ENCODE data around the gene NAT14.

The NAT14 gene

DNA sequence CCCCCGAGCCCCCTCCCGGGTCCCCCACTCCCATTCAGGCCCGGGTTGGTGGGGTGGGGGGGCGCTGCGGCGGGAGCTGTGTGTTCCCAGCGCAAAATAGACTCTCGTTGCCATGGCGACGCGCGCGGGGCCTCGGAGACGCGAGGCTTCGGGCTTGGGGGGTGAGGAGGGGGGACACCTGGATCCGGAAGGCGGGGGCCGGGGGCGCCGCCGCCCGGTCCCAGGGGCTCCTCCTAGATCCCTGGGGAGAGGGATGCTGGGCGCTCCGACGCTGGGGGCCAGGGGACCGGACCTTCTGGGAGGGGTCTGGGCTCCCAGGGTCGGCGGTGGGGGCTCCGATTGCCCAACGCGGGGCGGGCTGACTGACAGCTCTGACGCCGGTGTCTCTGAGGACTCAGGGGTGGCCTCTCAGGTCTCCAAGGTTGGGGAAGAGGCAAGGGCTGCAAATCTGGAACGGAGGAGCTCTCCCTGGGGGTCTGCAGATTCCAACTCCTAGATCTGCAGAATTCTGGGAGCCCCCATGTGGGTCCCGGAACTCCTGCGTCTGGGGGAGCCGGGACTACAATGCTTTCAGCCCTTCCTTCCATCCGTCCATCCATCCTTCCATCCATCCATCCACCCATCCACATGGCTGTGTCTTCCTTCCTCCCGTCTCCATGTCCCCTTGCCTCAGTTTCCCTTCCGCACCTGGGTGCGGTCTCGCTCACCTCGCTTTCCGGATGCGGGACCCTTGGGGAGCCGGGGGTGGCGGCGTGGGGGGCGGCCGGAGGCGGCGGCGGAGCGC, 32.8 kb upstream of the NAT14 start:
- peak; percentile 36 for DNase-seq

DNA sequence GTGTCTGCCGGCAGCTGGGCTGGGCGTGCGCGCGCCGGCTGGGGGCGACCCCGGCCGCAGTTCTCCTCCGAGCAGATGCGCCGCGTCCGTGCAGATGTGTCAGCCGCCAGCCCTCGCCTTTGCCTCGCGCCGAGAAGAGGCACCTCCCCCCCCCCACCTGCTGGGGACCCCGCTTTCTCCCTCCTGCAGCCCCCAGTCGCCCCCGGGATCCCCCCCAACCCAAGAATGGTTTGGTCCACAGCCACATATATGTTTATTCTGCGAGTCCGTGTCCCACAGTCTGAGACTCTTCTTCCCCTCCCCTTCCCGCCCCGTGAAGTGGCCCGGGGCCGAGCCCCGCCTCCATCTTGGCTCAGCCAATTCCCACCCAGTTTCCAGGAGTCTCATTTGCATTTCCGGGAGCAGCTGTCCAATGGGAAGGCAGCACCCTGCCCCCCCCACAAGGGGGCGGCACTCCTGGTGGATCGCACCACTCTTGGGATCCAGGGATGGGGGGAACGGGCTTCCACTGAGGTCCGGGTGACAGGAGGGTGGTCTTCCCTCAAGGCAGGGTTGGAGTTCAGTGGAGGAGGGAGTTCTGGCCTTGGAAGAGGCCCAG, 32.1 kb upstream of the NAT14 start:
- peak; percentile 69 for DNase-seq

DNA sequence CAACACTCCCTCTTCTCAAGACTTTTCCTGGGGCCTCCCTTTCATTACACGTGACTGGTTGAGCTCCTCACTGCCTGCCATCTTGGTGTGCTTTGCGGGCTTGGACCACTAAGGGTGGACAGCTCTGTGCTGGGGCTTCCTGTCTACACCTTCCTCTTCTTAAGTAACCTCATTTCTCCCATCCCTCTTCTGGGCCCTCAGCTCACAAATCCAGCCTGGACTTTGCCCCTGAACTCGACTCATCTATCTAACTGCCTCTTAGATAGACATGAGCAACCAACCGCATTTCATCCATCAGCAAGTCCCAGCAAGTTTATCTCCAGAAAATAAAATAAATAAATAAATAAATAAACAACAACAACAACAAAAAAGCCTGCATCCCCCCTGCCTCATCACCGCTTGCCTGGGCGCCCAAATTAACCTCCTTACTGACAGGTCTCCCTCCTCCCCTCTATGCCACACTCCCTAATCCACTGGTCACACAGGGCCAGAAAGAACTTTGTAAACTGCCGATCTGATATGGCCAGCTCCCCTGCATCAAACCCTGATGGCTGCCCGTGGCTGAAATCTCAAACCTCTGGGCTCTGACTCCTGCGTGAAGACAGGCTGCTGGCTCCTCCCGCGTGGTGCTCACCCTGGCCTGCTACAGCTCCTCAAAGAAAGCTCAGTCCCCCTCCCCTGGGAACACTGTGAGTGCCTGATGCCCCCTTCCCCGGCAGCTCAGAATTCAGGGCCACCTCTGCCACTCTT, 31.3 kb upstream of the NAT14 start:
- no peak for DNase-seq

DNA sequence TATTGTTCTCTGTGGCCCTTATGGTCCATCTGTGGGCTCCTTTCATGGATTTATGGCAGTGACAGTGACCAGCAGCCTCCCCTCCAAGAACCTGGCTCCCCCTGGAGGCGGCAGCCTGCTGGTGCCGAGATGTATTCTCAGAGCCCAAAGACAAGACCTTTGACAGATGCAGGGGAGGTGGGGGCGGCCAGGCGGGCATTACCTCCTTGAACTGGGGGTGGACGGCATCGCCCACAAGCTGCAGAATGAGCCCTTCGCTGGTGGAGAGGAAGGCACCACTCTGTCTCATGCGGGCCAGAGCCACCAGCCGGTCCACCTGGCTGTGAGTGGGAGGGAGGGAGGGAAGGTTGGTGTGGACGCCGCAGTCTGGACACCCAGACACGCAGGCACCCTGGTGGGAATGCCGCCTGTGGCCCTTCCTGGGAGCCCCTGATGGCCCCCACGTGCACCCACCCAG, 30.2 kb upstream of the NAT14 start:
- DNase-seq, result no peak

DNA sequence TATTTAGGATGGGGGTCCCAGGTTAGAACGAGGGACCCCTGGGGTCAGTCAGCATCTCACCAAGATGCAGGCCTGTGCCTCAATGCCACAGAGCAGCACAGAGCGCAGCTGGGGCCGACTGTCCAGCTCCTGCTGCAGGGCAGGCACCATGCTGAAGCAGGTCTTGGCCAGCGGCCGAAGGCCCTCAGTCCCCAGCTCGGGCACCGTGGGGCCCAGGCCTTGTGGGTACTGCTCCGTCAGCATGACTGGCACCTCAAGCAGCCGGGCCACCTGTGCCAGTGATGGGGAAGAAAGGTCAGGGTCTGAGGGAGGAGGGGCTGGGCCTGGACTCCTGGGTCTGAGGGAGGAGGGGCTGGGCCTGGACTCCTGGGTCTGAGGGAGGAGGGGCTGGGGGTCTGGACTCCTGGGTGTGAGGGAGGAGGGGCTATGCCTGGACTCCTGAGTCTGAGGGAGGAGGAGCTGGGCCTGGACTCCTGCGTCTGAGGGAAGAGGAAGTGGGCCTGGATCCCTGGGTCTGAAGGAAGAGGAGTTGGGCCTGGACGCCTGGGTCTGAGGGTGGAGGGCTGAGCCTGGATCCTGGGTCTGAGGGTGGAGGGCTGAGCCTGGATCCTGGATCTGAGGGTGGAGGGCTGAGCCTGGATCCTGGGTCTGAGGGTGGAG, 29.3 kb upstream of the NAT14 start:
- no peak for DNase-seq

DNA sequence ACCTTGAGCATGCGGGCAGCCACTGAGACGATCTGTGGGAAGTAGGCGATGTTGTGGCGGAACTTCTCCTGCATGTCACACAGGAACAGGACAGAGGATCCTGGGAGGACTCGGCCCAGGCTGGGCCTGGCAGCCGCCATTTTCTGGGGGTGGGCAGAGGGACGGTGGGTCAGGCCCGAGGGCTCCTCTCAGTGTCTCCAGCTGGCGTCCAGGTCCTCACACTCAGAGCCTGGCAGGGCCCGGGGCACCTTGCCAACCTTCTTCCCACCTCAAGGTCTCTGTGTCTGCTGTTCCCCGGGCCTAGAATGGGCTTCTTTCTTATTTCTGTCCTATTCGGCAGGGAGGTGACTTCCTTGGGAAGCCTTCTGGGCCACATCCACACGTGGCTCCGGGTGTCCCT, 28.6 kb upstream of the NAT14 start:
- DNase-seq, result no peak

DNA sequence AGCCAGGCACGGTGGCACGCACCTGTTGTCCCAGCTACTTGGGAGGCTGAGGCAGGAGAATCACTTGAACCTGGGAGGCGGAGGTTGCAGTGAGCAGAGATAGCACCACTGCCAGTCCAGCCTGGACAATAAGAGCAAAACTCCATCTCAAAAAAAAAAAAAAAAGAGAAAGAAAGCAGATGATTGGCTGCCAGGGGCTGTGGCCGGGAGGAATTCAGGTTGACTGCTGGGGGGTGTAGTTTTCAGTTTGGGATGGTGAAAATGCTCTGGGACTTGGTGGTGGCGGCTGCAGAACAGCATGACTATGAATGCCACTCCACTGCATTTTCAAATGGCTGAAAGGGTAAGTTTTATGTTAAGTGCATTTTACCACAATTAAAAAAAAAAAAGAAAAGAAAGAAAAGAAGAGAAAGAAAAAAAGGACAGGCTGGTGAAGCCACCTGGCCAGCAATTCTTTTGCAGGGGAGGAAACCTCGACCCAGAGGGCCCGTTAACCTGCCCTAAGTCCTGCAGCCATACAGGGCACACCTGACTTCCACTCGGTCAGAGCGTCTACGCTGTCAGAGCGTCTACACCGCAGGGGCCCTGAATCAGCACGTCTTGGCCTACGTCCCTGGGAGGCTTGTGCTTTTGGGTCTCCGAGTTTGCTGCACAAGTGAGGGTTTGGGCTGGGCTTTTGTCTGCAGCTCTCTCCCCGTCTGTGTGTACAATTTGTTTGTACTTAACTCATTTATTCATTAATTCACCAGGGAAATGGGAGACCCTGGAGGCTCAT, 27.1 kb upstream of the NAT14 start:
- DNase-seq, result no peak

DNA sequence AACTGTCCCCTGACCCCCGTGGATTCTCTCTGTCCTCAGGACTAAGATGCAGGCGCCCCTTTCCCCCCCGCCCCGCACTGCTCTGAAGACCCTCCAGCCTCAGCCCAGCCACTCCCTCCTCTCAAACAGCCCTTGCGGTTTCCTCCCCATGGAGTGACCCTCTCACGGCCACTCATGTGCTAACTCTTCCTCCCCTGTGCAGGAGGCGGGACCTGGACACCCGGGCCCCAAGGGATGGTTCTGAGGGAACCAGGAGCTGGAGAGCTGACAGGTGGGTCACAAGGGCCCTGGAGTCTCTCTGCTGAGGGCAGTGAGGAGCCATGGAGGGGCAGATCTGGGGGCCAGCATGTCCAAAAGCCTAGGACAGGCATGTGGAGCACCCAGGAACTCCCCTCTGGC, 25.4 kb upstream of the NAT14 start:
- no peak for DNase-seq

DNA sequence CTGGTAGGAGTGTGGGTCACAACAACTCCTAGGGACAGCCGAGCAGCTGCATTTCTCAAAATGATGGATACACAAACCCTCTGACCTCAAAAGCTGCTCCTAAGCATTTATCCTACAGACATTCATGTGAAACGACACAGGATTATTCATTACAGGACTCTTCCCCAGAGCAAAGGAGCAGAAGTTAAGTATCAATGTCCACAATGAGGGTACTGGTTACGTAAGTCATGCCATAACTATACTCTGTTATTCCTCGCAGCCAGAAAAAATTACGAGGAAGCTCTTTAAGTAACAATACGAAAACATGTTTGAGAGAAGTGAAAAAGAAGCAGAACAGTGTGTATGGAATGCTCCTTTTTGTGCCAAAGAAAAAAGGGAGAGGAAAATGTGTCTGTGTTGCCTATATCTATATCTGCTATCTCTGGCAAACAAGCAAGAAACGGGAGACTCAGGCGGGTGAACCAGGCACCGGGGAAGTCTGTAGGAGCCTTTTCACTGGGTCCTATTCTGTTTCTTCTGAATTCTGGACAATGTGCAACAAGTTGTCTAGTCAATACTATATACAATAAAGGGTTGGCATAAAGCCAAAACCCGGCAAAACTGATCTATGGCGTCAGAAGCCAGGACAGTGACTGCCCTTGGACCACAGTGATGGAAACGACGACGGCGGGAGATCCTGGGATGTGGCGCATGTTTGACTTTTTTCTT, 24.9 kb upstream of the NAT14 start:
- peak; percentile 39 for DNase-seq

DNA sequence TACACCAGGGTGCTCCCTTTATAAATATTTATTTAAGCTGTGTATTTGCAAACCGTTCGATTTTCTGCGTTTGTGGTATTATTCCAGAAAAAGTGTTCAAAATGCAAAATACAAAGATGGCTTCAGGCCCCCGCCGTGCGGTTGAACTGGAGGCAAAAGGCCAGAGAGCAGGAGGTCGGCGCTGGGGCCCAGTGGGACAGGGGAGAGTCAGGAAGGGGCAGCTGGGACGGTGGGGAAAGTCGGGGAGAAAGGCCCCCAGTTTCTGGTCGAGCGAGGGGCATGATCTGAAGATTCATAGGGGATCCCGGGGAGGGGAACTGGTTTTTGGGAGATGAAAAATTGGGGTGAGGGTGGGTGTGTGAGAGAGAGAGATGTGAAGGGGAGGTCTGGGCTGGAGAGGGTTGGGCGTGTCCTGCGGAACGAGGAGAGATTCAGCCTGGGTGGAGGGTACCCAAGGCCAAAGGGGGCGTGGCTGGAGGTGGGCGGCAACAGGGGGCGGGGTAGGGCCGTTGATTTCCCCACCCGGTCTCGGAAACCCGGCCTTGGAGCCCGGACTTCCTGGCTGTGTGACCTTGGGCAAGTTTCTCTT, 24.2 kb upstream of the NAT14 start:
- DNase-seq, result peak; percentile 53

DNA sequence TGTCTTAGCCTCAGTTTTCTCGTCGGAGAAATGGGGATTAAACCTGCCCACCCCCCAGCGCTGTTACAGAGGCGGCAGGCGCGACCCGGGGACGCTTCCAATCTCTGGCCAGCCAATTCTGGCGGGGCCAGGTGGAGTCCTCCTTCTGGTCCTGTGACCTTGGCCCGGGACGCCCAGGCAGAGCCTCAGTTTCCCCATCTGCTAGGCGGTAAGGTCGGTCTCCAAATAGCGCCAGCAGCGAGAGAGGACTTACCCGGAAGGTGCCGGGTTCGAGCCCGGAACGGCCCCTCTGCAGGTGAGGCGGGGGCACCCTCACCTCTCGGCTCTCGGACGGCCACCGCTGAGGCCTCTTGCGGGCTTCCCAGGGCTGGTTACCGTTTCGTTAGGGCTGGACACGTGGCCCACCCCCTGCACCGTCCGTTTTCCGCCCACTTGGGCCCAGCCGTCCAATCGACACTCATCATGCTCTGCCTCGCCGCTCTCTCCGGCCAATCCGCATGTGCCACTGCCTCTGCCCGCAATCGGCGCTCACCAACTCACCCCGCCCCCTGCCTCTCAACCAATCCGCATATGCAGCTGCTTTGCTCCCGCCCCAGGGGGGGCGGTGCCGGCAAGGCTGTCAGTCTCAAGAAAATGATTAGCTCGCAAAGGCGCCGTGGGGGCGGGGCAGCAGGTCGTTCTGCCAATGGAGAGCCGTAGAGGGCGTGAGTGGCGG, 23.6 kb upstream of the NAT14 start, which contains the start of gene ISOC2:
Gene ISOC2, minus strand, starts transcription at position 384 of the 715 bp plus-strand sequence. CDS start 5,156 bp downstream, outside the sequence.
- DNase-seq, result peak; percentile 92

DNA sequence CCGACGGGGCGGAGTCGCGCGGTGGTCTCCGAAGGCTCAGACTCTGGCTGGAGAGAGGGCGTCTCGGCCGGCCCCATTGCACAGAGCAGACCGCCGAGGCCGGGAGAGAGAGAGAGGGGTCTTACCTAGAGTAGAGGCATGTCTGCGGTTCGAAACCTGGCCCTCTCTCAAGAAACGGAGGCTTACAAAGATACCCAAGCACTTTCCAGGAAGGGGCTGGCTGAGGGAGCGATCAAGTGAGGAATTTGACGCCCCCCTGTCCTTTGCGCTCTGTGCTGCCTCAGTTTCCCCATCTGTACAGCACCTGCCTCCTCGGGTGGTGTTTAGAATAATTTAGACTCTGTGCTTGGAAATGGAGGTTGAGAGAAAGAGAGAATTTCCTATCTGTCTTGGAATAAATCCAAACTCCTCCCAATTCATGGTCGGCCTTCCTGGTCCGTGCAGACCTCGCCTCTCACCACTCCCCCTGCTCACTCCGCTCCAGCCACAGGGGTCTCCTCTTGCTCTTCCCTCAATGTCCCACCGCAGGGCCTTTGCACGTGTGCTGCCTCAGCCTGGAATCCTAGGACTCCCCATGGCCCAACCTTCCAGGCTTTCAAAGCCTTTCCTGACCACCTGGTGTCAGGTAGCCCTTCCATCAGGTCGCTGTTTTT, 22.9 kb upstream of the NAT14 start:
- DNase-seq, result no peak

DNA sequence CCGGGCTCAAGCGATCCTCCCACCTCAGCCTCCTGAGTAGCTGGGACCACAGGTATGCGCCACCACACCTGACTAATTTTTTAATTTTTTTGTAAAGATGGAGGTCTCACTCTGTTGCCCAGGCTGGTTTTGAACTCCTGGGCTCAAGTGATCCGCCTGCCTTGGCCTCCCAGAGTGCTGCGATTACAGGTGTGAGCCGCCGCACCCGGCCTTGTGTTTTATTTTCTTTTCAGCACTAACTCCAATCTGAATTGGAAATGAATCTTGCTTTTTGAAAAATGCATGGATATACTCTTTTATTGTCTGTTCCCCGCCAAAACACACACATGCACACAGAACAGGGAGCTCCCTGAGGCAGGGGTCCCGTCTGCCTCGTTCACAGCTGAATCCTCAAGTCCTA, 22.3 kb upstream of the NAT14 start:
- no peak for DNase-seq

DNA sequence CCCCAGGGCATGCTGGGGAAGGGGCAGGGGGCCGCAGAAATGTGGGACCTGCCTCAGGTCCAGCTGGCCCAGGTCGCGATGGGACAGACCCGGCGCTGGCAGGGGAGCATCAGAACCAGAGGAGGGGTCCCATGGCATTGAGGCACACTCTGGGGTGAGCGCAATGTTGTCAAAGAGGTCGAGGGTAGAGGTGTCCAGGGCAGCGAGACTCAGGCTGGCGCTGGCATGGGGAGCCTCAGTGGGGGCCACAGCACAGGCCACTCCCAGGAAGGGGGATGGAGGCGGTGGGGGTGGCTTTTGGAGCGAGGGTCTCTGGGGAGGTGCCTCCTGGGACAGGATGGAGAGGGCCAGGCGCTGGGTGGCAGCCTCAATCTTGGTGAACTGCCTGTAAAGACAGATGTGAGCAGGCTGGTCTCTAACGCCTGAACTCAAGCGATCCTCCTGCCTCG, 21.4 kb upstream of the NAT14 start:
- no peak for DNase-seq

DNA sequence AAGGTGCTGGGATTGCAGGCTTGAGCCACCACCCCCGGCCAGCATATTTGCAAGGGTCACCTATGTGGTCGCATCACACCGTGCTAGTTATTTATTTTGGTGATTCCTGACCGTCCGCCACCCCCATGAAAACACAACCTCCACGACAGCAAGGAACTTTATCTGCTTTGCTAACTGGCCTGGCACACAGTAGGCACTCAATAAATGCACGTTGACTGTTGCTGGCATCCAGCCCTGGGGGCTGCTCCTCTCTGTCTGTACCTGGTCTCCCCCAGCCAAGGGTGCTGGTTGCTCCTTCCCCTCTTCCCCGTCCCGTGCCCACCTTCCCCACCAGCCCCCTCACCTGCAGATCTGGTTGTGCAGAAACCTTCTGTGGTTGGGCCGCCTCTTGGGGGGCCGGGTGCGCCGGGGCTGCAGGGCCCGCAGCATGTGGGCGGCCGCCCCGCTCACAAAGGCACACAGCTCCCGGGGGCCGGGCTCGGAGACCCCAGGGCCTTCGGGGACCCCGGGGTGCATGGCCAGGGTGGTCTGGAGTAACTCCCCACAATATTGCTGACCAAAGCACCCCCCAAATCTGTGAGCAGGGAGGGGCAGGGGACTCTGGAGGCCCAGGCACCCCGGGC, 20.8 kb upstream of the NAT14 start:
- no peak for DNase-seq

DNA sequence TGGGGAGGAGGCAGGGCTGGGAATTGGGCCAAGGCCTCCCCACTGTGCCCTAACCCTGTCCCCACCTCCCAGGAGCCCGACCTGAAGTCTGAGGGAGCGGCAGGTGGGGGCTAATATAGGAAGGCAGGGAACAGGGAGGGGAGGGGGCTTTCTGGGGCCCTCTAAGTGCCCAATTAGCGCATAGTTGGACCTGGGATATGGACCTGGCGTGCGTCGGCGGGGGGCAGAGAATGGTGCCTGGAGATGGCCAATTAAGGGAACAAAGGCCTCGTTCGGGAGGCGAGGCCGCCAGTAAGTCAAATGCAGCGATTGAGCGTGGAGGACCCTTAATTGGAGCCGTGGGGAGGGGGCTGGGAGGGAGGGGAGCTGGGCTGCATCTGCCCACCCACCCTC, 20.3 kb upstream of the NAT14 start, which contains the start of gene C19orf85:
Gene C19orf85, minus strand, starts transcription at position 90 of the 393 bp plus-strand sequence. CDS start 197 bp downstream, outside the sequence.
- no peak for DNase-seq

DNA sequence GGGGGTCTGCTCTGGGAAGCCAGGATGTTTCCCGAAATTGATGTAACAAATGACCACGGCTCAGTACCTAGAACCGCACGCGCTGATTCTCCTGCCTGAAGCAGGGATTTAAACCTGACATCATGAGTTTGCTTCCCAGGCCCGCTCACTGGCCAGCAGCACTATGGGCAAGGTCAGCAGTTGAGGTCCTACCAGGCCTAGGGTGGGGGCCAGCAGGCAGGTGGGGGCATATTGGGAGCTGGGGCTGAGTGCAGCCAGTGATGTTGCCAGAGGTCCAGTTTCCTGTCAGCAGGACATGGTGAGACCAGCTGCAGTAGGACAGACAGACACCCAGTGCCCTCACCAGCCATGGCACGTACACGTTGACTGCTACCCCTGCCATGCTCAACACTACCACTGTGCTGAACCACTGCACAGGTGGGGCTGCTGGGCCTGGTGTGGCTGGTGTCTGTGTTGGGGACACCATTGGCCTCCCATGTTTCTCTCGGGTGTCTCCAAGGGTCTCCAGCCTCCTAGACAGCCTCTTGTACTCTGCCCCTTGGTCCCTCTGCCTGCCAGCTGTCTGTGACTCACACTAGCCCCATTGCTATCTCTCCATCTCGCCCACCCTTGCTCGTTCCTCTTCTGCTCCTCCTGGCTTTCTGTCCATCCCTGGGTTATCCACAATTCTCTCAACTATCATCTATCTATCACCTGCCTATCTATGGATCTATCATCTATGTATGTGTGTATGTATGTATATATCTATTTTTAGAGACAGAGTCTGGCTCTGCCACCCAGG, 19.3 kb upstream of the NAT14 start:
- DNase-seq, result no peak

DNA sequence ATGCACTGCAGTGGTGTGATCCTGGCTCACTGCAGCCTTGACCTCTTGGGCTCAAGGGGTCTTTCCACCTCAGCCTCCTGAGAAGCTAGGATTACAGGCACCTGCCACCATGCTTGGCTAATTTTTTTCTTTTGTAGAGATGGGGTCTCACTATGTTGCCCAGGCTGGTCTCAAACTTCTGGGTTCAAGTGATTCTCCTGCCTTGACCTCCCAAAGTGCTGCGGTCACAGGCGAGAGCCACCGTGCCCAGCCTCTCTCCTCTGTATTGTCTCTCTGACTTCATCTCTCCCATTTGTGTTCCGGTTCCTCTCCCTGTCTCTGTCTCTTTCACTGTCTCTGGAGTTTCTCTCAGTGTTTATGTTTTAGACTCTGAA, 18.8 kb upstream of the NAT14 start:
- DNase-seq, result no peak

All from right kidney (tissue), 1 donor.